ENCODE measurements around the gene RCL1. TPM values are rescaled to one million over a fixed set of nuclear protein-coding genes. Genes with fewer than 3 reads are reported as not detected.

RCL1 gene
- total RNA-seq, 2 experiments from 2014 or later = 11.5 to 12.3 TPM

- no peaks in the 10 kb centered on the region for H3K27me3 Mint-ChIP-seq
- CTCF ChIA-PET = no interaction called here
- POLR2A ChIA-PET = no interaction called here
- no peak overlapping the region for H3K27ac Mint-ChIP-seq
- no peaks in the 10 kb centered on the region for H3K9me3 Mint-ChIP-seq
- no peak for DNase-seq
- H3K36me3 Mint-ChIP-seq (ENCODE audit: low read depth) = peaks cover 17% of the 10 kb centered on the region
- peaks cover 8% of the 10 kb centered on the region for H3K4me1 Mint-ChIP-seq
- no peak overlapping the region for H3K4me3 Mint-ChIP-seq
These were observed 33.8 kb downstream of the RCL1 start for GRCh38 chr9:4826417-4827166.

DNA sequence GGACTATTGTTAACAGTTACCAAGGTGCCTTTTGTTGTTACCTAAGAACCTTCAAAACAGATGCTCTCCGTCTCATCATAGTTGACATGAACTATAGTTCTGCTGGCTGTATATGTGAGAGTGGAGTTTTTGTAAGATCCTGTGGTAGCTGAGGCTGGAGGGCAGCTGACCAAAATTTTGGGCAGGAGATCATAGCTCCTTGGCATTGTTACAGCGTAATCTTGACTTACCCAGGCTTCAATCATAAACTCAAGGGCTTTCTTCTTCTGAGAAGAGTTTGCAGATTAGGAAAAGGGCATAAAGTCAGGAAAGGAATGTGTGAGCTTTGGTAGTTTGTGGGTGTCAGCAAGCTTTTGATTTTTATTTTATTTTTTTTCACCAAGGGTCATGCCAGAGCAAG is 34.5 kb downstream of the RCL1 start:
- H3K4me3 Mint-ChIP-seq = no peak overlapping the region
- ChIA-PET POLR2A (no interaction called here), CTCF (no interaction called here)
- DNase-seq = no peak
- H3K9me3 Mint-ChIP-seq = no peaks in the 10 kb centered on the region
- peaks cover 17% of the 10 kb centered on the region for H3K36me3 Mint-ChIP-seq (ENCODE audit: low read depth)
- H3K4me1 Mint-ChIP-seq = peaks cover 6% of the 10 kb centered on the region
- H3K27me3 Mint-ChIP-seq = no peaks in the 10 kb centered on the region
- H3K27ac Mint-ChIP-seq = no peak overlapping the region

GRCh38 chr9:4828761-4829160 is 36.0 kb downstream of the RCL1 start:
- no peak for DNase-seq
- Mint-ChIP-seq H3K4me3 (no peak overlapping the region), H3K36me3 (ENCODE audit: low read depth) (peaks cover 28% of the 10 kb centered on the region), H3K9me3 (no peaks in the 10 kb centered on the region), H3K27ac (no peak overlapping the region), H3K27me3 (no peaks in the 10 kb centered on the region), H3K4me1 (peaks cover 16% of the 10 kb centered on the region)
- POLR2A ChIA-PET = interaction anchor here (0.9 to 1.6 kb wide), 3 partner anchors 10 to 37 kb away, joined by 3 to 4 read pairs (median 3); no protein-coding TSS in a partner anchor
- CTCF ChIA-PET = interaction anchor here (0.6 to 1.9 kb wide), 4 partner anchors 12 to 160 kb away, joined by 3 to 4 read pairs (median 4); partner anchors contain the start of gene RCL1

DNA sequence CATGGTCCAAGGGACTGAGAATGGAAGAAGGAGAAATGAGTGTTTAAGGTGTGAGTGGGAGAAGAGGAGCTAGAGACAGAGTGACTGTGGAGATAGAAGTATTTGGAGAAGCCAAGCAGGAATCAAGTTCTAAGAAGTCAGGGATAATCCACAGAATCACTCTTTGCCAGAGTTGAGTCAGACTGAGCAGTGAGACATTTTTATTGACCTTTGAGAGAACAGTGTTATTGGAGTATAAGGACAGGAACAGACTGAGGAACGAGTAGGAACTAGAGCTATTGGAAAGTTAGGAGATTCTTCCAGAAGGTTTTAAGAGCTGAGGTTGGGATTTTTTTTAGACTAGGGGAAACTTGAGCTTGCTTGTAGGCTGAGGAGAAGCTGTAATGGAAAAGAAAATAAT is 37.2 kb downstream of the RCL1 start:
- Mint-ChIP-seq H3K4me3 (no peak overlapping the region), H3K9me3 (no peaks in the 10 kb centered on the region), H3K36me3 (ENCODE audit: low read depth) (peaks cover 32% of the 10 kb centered on the region), H3K27me3 (no peaks in the 10 kb centered on the region), H3K27ac (no peak overlapping the region), H3K4me1 (peaks cover 28% of the 10 kb centered on the region)
- CTCF ChIA-PET = interaction anchor here (1.9 kb wide), 1 partner anchor 94 kb away, joined by 4 read pairs; no protein-coding TSS in a partner anchor
- POLR2A ChIA-PET = interaction anchor here (1.6 kb wide), 1 partner anchor 8 kb away, joined by 4 read pairs; no protein-coding TSS in a partner anchor
- DNase-seq = no peak

GRCh38 chr9:4830699-4831098 is 38.0 kb downstream of the RCL1 start:
- peaks cover 34% of the 10 kb centered on the region for H3K4me1 Mint-ChIP-seq
- no peaks in the 10 kb centered on the region for H3K9me3 Mint-ChIP-seq
- no peak overlapping the region for H3K27ac Mint-ChIP-seq
- no peaks in the 10 kb centered on the region for H3K27me3 Mint-ChIP-seq
- POLR2A ChIA-PET = no interaction called here
- H3K4me3 Mint-ChIP-seq = no peak overlapping the region
- H3K36me3 Mint-ChIP-seq (ENCODE audit: low read depth) = peaks cover 38% of the 10 kb centered on the region
- DNase-seq = no peak
- CTCF ChIA-PET = no interaction called here

GRCh38 chr9:4831119-4831518 is 38.4 kb downstream of the RCL1 start:
- no peak overlapping the region for H3K27ac Mint-ChIP-seq
- peaks cover 42% of the 10 kb centered on the region for H3K36me3 Mint-ChIP-seq (ENCODE audit: low read depth)
- ChIA-PET POLR2A (interaction anchor here (0.9 kb wide), 1 partner anchor 154 kb away, joined by 3 read pairs; the partner anchor contains the start of gene JAK2), CTCF (interaction anchor here (1.0 kb wide), 1 partner anchor 8 kb away, joined by 3 read pairs; no protein-coding TSS in a partner anchor)
- peaks cover 36% of the 10 kb centered on the region for H3K4me1 Mint-ChIP-seq
- H3K9me3 Mint-ChIP-seq = no peaks in the 10 kb centered on the region
- H3K27me3 Mint-ChIP-seq = no peaks in the 10 kb centered on the region
- no peak overlapping the region for H3K4me3 Mint-ChIP-seq
- DNase-seq = no peak

- POLR2A ChIA-PET = interaction anchor here (0.8 to 0.9 kb wide), 2 partner anchors 39 to 153 kb away, joined by 3 to 5 read pairs; partner anchors contain the start of genes JAK2 and RCL1
- no peak for DNase-seq
- peaks cover 36% of the 10 kb centered on the region for H3K4me1 Mint-ChIP-seq
- H3K27me3 Mint-ChIP-seq = no peaks in the 10 kb centered on the region
- peaks cover 45% of the 10 kb centered on the region for H3K36me3 Mint-ChIP-seq (ENCODE audit: low read depth)
- CTCF ChIA-PET = interaction anchor here (0.9 to 1.7 kb wide), 4 partner anchors 9 to 153 kb away, joined by 3 read pairs; partner anchors contain the start of gene JAK2
- no peaks in the 10 kb centered on the region for H3K9me3 Mint-ChIP-seq
- no peak overlapping the region for H3K4me3 Mint-ChIP-seq
- H3K27ac Mint-ChIP-seq = no peak overlapping the region
These were observed 39.2 kb downstream of the RCL1 start for GRCh38 chr9:4831944-4832343.

- Mint-ChIP-seq H3K9me3 (no peaks in the 10 kb centered on the region), H3K27ac (peak overlapping the region; percentile 61), H3K4me3 (no peak overlapping the region), H3K4me1 (peaks cover 35% of the 10 kb centered on the region), H3K27me3 (no peaks in the 10 kb centered on the region), H3K36me3 (ENCODE audit: low read depth) (peaks cover 42% of the 10 kb centered on the region)
- ChIA-PET CTCF (interaction anchor here (1.1 to 1.7 kb wide), 3 partner anchors 18 to 152 kb away, joined by 3 to 4 read pairs (median 4); partner anchors contain the start of gene JAK2), POLR2A (interaction anchor here (2.8 kb wide), 1 partner anchor 39 kb away, joined by 12 read pairs; the partner anchor contains the start of gene RCL1)
- DNase-seq = peak; percentile 50
These were observed 40.2 kb downstream of the RCL1 start for GRCh38 chr9:4832786-4833579.

DNA sequence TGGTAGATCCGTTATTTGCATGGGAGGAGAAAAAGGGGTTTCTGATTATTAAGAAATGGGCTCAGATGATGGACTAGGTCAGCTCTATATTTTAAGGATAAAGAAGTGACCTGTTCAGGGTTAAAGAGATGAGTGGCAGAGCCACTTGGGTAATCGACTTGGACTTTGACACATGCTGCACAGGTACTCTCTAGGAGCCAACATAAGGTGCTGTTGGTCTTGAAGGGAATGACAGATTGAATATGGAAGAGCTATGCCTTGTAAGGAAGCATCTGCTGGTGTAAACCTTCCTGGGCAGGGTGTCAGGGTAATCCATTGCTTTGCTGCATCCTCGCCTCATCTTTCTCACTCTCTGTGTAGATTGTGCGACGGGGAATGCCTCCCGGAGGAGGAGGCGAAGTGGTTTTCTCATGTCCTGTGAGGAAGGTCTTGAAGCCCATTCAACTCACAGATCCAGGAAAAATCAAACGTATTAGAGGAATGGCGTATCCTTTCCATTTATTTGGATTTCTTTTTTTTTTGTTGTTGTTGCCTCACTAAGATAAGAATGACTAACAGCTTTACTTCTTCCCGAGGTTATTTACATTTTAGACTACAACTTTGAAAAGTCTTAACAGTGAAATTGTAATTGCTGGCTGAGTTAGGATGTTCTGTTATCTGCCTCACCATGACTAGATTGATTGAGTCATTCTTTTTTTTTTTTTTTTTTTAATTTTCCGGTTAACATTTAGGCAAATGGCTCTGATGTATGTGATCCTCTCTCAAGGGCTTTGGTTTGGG is 41.2 kb downstream of the RCL1 start:
- H3K27me3 Mint-ChIP-seq = no peaks in the 10 kb centered on the region
- H3K4me1 Mint-ChIP-seq = peaks cover 35% of the 10 kb centered on the region
- DNase-seq = no peak
- CTCF ChIA-PET = interaction anchor here (1.1 to 1.7 kb wide), 3 partner anchors 17 to 151 kb away, joined by 3 to 4 read pairs (median 4); partner anchors contain the start of gene JAK2
- POLR2A ChIA-PET = interaction anchor here (2.8 kb wide), 1 partner anchor 40 kb away, joined by 12 read pairs; the partner anchor contains the start of gene RCL1
- peak overlapping the region; percentile 61 for H3K27ac Mint-ChIP-seq
- H3K9me3 Mint-ChIP-seq = no peaks in the 10 kb centered on the region
- H3K4me3 Mint-ChIP-seq = no peak overlapping the region
- H3K36me3 Mint-ChIP-seq (ENCODE audit: low read depth) = peaks cover 39% of the 10 kb centered on the region

GRCh38 chr9:4836676-4837075 is 43.9 kb downstream of the RCL1 start:
- Mint-ChIP-seq H3K4me1 (peaks cover 37% of the 10 kb centered on the region), H3K4me3 (no peak overlapping the region), H3K27ac (no peak overlapping the region), H3K9me3 (no peaks in the 10 kb centered on the region), H3K27me3 (no peaks in the 10 kb centered on the region), H3K36me3 (ENCODE audit: low read depth) (peaks cover 52% of the 10 kb centered on the region)
- ChIA-PET CTCF (no interaction called here), POLR2A (no interaction called here)
- DNase-seq = no peak

GRCh38 chr9:4837261-4838188 is 44.8 kb downstream of the RCL1 start:
- DNase-seq = no peak
- ChIA-PET POLR2A (interaction anchor here (0.9 to 1.5 kb wide), 3 partner anchors 8 to 45 kb away, joined by 3 to 4 read pairs (median 4); partner anchors contain the start of gene RCL1), CTCF (no interaction called here)
- Mint-ChIP-seq H3K9me3 (no peaks in the 10 kb centered on the region), H3K4me3 (no peak overlapping the region), H3K4me1 (peaks cover 40% of the 10 kb centered on the region), H3K27ac (no peak overlapping the region), H3K27me3 (no peaks in the 10 kb centered on the region), H3K36me3 (ENCODE audit: low read depth) (peaks cover 54% of the 10 kb centered on the region)
